Activated CD4-positive, alpha-beta T cell treated with anti-CD3 and anti-CD28 coated beads for 36 hours (primary cell): ENCODE data around the gene LSMEM2. TPM values are rescaled to one million over a fixed set of nuclear protein-coding genes. Genes with fewer than 3 reads are reported as not detected.

Source experiments
- ATAC-seq: fragments of 200-7000 bp; cut with Tn5 transposase; one replicate; pipeline ENCODE4 v1.10.0; 2021; ENCODE audit warnings: mild to moderate bottlenecking, moderate library complexity
- CTCF ChIA-PET: fragments of 350-600 bp; sonication (Branson Sonifier 250); formaldehyde crosslinking; loops from one replicate; lab custom pipeline; 2021; ENCODE audit warnings: antibody characterized with exemption; lab: Charles Lee
- POLR2A ChIA-PET: fragments of 350-600 bp; sonication (Branson Sonifier 250); formaldehyde crosslinking; loops from one replicate; lab custom pipeline; 2021; ENCODE audit warnings: antibody characterized with exemption, inconsistent platforms; lab: Charles Lee
- DNase-seq: peaks from one replicate; pipeline ENCODE4 v3.0.0-alpha.2; 2020
- H3K27ac Mint-ChIP-seq: one replicate; pipeline ENCODE4 v1.8.0; 2021; ENCODE audit warnings: mixed read lengths
- H3K27me3 Mint-ChIP-seq: one replicate; pipeline ENCODE4 v1.8.0; 2021; ENCODE audit warnings: mixed read lengths
- H3K36me3 Mint-ChIP-seq: one replicate; pipeline ENCODE4 v1.8.0; 2021; ENCODE audit warnings: low read depth, mixed read lengths
- H3K4me1 Mint-ChIP-seq: one replicate; pipeline ENCODE4 v1.8.0; 2021; ENCODE audit warnings: mixed read lengths
- H3K4me3 Mint-ChIP-seq: one replicate; pipeline ENCODE4 v1.8.0; 2021; ENCODE audit warnings: mild to moderate bottlenecking, moderate library complexity, mixed read lengths
- H3K9me3 Mint-ChIP-seq: one replicate; pipeline ENCODE4 v1.8.0; 2021; ENCODE audit warnings: low read depth, mixed read lengths
- intact Hi-C, 2 experiments: fragments of 100-400 bp; cut with DNase I in 1 of 2; cut with micrococcal nuclease in 1 of 2; formaldehyde crosslinking; loops; one replicate each; pipeline versions ENCODE4 v1.14.2 to v1.15.1; 2022 to 2024; cut with DNase I, micrococcal nuclease
- total RNA-seq, 2 experiments: library from RNA; stranded (reverse); gene quantifications; one replicate each; pipeline ENCODE4 v1.2.3, GENCODE V29; 2021

The LSMEM2 gene
- total RNA-seq, 2 experiments from 2014 or later = not detected

DNA sequence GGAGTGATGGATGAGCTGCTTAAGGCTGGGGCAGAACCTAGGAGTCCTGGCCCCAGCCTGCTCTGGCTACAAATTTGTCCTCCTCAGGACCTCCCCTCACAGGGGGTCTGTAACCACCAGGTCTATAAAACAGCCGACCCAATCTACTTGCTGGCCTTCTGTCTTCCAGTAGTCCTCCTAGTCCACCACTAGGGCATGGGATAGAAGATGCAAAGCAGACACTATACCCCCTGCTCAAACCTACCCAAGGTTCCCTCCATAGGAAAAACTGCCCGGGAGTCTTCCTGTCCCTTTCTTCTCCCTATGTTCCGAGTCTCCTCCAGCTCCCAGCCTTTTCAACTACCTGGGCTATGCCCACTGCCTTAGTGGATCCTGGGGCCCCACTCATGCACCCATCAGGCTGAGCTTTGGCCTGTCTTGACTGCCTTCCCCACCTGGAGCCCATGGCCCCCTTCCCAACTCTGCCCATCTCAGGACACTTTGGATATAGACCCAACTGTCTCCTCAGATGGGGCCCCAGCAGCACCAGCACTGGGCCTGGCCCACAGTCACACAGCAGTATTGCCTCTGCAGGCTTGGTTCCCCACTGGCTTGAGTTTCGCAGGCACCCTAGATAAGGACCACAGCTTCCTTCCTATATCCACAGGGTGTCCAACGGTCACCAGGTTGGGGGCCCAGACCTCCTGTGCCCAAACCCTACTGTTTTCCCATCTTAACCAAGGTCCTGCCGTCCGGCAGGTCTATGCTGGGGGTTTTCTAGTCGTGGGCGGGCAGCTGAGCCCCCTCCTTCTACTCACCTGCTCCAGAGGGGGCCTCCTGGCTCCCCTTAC, 19.2 kb downstream of the LSMEM2 start:
- CTCF ChIA-PET = interaction anchor here (0.6 to 1.9 kb wide), 7 partner anchors 26 to 156 kb away, joined by 3 to 16 read pairs (median 4); partner anchors contain the start of genes CYB561D2, GNAI2, NPRL2 and RASSF1
- peak overlapping the region; percentile 70 for H3K27ac Mint-ChIP-seq
- POLR2A ChIA-PET = interaction anchor here (0.6 to 1.6 kb wide), 2 partner anchors 38 to 70 kb away, joined by 10 to 11 read pairs; no protein-coding TSS in a partner anchor
- H3K36me3 Mint-ChIP-seq = no peaks in the 10 kb centered on the region
- H3K9me3 Mint-ChIP-seq = no peaks in the 10 kb centered on the region
- H3K4me1 Mint-ChIP-seq = peaks cover 13% of the 10 kb centered on the region
- ATAC-seq (no peak), DNase-seq (no peak)
- H3K4me3 Mint-ChIP-seq = peak overlapping the region; percentile 97
- intact Hi-C loops = loop anchor here (2.0 to 10.0 kb wide), 9 partner anchors 51 to 1759 kb away; partner anchors contain the start of genes DUSP7 (in 1 of the 2), GMPPB (in 1 of the 2), MANF (in 1 of the 2) and MAPKAPK3 (in 1 of the 2)
- no peaks in the 10 kb centered on the region for H3K27me3 Mint-ChIP-seq

DNA sequence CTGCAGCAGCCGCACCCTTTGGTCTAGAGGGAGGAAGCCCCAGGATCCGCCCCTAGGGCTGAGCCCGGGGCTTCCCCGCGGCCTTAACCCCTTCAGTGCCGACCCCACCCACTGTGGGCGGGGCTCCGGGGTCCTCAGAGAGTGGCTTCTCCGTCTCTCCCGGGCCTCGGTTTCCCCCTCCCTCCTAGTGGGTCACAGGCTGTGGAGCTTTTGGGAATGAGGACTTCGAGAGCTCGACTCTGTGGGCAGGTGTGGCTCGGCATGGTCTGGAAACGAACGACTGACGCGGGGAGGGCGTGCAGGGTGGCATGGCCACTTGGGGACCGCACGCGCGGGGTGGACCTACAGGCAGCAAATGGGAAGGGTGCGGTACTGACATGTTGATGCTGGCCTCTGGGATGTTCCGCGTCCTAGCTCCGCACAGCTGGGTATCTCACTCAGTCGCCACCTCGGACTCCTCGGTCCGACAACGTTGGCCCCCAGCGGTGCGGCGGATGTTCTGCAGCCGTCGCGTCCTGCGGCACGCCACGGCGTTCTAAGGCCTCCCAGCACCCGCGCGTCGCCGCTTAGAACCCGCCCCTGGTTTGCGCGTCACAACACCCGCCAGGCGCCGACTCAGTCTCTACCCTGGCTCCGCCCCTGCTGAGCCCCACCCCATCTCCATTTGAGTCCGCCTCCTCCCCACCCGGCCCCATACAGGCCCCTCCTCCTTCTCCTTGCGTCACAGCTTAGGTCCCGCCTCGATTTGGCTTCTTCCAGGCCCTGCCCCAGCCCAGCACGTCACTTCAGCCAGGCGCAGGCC, 20.1 kb downstream of the LSMEM2 start, which contains the start of the genes HYAL3 and NAA80:
Gene HYAL3 (minus strand): TSS at position 570 of the 802 bp plus-strand sequence. CDS start 3,803 bp downstream, outside the sequence.
Gene NAA80 (minus strand): TSS at position 570 of the 802 bp plus-strand sequence. CDS start 1,942 bp downstream, outside the sequence.
- ChIA-PET POLR2A (interaction anchor here (0.6 to 1.6 kb wide), 11 partner anchors 20 to 559 kb away, joined by 3 to 11 read pairs (median 3); partner anchors contain the start of genes GNAI2, HYAL2, NPRL2 and RASSF1), CTCF (interaction anchor here (0.5 to 1.9 kb wide), 18 partner anchors 20 to 341 kb away, joined by 3 to 16 read pairs (median 3); partner anchors contain the start of genes CYB561D2, GNAI2, NPRL2 and RASSF1)
- H3K27me3 Mint-ChIP-seq = no peaks in the 10 kb centered on the region

GRCh38 chr3:50299638-50299928, 20.7 kb downstream of the LSMEM2 start:
- DNase-seq = no peak
- H3K27me3 Mint-ChIP-seq = no peaks in the 10 kb centered on the region
- peak overlapping the region; percentile 97 for H3K4me3 Mint-ChIP-seq
- CTCF ChIA-PET = interaction anchor here (0.5 to 1.9 kb wide), 15 partner anchors 20 to 342 kb away, joined by 3 to 16 read pairs (median 4); partner anchors contain the start of genes GNAI2 and TUSC2
- POLR2A ChIA-PET = interaction anchor here (0.5 to 1.6 kb wide), 11 partner anchors 20 to 939 kb away, joined by 3 to 10 read pairs (median 3); partner anchors contain the start of genes CACNA2D2, GNAI2, HYAL2 and NPRL2
- intact Hi-C loops = loop anchor here (1.0 to 10.0 kb wide), 19 partner anchors 22 to 1757 kb away; partner anchors contain the start of genes TMEM115 (in 2 of the 2), CYB561D2 (in 1 of the 2), DUSP7 (in 1 of the 2) and GMPPB (in 1 of the 2)
- H3K36me3 Mint-ChIP-seq = no peaks in the 10 kb centered on the region
- no peak for ATAC-seq
- H3K9me3 Mint-ChIP-seq = no peaks in the 10 kb centered on the region
- H3K27ac Mint-ChIP-seq = peak overlapping the region; percentile 90
- H3K4me1 Mint-ChIP-seq = peaks cover 15% of the 10 kb centered on the region

More for the DNA sequence above, 20.1 kb downstream of the LSMEM2 start, which contains the start of the genes HYAL3 and NAA80:
- ATAC-seq (peak; percentile 89), DNase-seq (peak; percentile 100)
- H3K9me3 Mint-ChIP-seq = no peaks in the 10 kb centered on the region
- no peaks in the 10 kb centered on the region for H3K36me3 Mint-ChIP-seq
- peak within 1 kb of the TSS; percentile 96 for H3K27ac Mint-ChIP-seq
- H3K4me1 Mint-ChIP-seq = peaks cover 13% of the 10 kb centered on the region
- H3K4me3 Mint-ChIP-seq = peak within 1 kb of the TSS; percentile 97
- intact Hi-C loops = loop anchor here (1.0 to 10.0 kb wide), 19 partner anchors 22 to 1758 kb away; partner anchors contain the start of genes TMEM115 (in 2 of the 2), CYB561D2 (in 1 of the 2), DUSP7 (in 1 of the 2) and GMPPB (in 1 of the 2)

- CTCF ChIA-PET = interaction anchor here (0.5 to 1.9 kb wide), 13 partner anchors 8 to 342 kb away, joined by 3 to 16 read pairs (median 4); partner anchors contain the start of genes IFRD2 and TUSC2
- H3K36me3 Mint-ChIP-seq = no peaks in the 10 kb centered on the region
- H3K9me3 Mint-ChIP-seq = no peaks in the 10 kb centered on the region
- DNase-seq (peak; percentile 40), ATAC-seq (peak; percentile 14)
- H3K27me3 Mint-ChIP-seq = no peaks in the 10 kb centered on the region
- H3K4me3 Mint-ChIP-seq = peak overlapping the region; percentile 97
- peak overlapping the region; percentile 90 for H3K27ac Mint-ChIP-seq
- intact Hi-C loops = loop anchor here (1.0 to 10.0 kb wide), 19 partner anchors 21 to 1757 kb away; partner anchors contain the start of genes TMEM115 (in 2 of the 2), CYB561D2 (in 1 of the 2), DUSP7 (in 1 of the 2) and GMPPB (in 1 of the 2)
- peaks cover 19% of the 10 kb centered on the region for H3K4me1 Mint-ChIP-seq
- POLR2A ChIA-PET = interaction anchor here (0.5 to 1.6 kb wide), 11 partner anchors 21 to 939 kb away, joined by 3 to 10 read pairs (median 3); partner anchors contain the start of genes CACNA2D2, GNAI2, HYAL2 and NPRL2
Measured at GRCh38 chr3:50299929-50300680, 21.2 kb downstream of the LSMEM2 start.

DNA sequence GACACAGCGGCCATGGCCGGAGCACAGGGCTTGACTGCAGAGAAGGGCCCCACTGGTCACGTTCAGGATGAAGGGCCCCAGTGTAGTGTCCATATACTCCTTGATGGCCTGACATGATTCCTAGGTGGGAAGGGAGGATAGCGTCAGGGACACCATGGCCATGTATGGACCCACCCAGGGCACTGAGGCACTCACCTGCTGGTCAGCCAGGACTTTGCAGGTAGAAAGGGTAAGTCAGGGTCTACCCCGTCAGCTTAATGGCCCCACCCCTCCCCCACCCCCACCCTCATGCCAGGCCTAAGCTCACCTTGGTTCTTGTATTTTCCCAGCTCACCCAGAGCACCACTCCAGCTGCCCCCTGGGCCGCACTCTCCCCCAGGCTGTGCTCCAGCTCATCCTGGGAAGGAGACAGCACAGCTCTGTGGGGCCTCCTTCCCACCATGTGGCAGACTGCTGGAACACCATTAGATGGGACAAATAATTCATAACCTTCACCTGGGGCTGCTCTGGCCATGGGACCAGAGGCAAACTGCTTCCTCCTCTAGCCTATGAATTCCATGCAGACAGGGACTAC, 21.9 kb downstream of the LSMEM2 start:
- no peak for ATAC-seq
- Mint-ChIP-seq H3K4me3 (peak overlapping the region; percentile 97), H3K36me3 (no peaks in the 10 kb centered on the region), H3K27me3 (no peaks in the 10 kb centered on the region), H3K4me1 (peaks cover 19% of the 10 kb centered on the region), H3K9me3 (no peaks in the 10 kb centered on the region), H3K27ac (peak overlapping the region; percentile 90)
- POLR2A ChIA-PET = no interaction called here
- DNase-seq = no peak
- intact Hi-C loops = no loop called here
- CTCF ChIA-PET = interaction anchor here (0.6 to 1.8 kb wide), 3 partner anchors 8 to 54 kb away, joined by 4 to 15 read pairs (median 4); partner anchors contain the start of gene IFRD2

DNA sequence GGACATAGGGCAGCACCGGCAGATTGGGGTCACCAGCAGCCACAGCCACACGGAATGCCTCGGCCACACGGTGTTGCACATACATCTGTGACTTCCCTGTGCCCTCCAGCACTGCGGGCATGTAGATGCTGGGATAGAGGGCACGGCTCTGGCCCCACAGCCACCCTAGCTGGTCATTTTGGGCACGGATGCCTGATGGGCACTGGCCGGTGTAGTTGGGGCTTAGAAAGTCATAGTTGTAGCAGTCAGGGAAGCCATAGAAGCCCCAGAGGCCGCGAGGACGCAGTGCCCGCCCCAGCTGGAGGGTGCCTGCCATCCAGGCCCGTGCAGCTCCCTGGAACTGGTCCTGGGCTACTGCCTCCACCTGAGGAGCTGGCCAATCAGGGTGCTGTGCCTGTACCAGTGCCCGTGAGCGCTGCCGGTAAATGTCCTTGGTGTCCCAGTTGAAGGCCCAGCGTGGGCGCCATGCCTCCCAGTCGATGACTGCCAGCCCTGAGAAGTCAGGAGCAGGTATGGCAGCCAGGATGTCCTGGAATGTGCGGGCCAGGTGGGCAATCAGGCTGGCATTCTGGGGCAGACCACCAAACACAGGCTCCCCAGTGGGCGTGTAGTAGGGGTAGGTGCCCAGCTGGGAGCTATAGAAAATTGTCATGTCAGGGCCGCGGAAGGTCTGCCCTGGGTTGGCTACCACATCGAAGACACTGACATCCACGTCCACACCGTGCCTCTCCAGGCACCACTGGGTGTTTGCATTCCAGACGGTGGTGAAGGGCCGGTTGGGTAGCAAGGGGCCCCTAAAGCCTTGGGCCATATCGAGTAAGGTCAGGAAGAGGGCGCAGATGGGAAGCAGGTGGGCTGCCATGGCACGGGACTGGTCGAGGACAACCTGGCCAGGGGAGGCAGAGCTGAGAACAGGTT, 23.5 kb downstream of the LSMEM2 start:
- Mint-ChIP-seq H3K4me3 (no peak overlapping the region), H3K9me3 (no peaks in the 10 kb centered on the region), H3K27me3 (no peaks in the 10 kb centered on the region), H3K4me1 (peaks cover 19% of the 10 kb centered on the region), H3K36me3 (no peaks in the 10 kb centered on the region), H3K27ac (no peak overlapping the region)
- DNase-seq = no peak
- ATAC-seq = no peak
- intact Hi-C loops = no loop called here
- CTCF ChIA-PET = interaction anchor here (0.9 kb wide), 1 partner anchor 12 kb away, joined by 4 read pairs; no protein-coding TSS in a partner anchor
- POLR2A ChIA-PET = no interaction called here

- H3K36me3 Mint-ChIP-seq = no peaks in the 10 kb centered on the region
- no peaks in the 10 kb centered on the region for H3K27me3 Mint-ChIP-seq
- H3K27ac Mint-ChIP-seq = no peak within 1 kb of the TSS
- CTCF ChIA-PET = interaction anchor here (0.9 kb wide), 1 partner anchor 11 kb away, joined by 4 read pairs; no protein-coding TSS in a partner anchor
- POLR2A ChIA-PET = no interaction called here
- no peak for DNase-seq
- no peak for ATAC-seq
- H3K4me1 Mint-ChIP-seq = peaks cover 15% of the 10 kb centered on the region
- H3K9me3 Mint-ChIP-seq = no peaks in the 10 kb centered on the region
- H3K4me3 Mint-ChIP-seq = no peak within 1 kb of the TSS
- intact Hi-C loops = no loop called here
Measured at GRCh38 chr3:50303013-50303815, 24.3 kb downstream of the LSMEM2 start, which contains the start of gene HYAL1. Gene HYAL1, minus strand, starts transcription at chr3:50303574. Its CDS starts 618 bp downstream, at chr3:50302956.

DNA sequence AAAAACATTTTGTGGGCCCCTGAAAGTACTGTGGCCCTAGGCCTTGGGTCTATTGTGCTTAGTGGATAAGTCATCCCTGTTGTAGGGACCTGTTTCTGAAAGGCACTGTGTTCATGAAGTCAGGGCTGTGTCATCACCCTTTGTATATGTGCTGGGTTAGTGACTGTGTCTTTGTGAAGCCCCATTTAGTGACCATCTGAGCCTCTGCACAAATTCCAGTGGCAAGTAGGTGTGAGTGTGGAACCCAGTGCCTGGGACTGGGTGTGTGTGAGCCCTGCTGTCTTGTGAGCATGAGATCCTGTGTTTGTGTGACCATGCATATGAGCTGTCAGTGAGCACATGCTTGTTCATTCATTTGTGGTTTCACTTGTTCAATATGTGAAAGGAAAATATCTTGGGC, 25.7 kb downstream of the LSMEM2 start:
- ATAC-seq (peak; percentile 64), DNase-seq (no peak)
- Mint-ChIP-seq H3K4me3 (no peak overlapping the region), H3K36me3 (peaks cover 5% of the 10 kb centered on the region), H3K27ac (no peak overlapping the region), H3K4me1 (peaks cover 14% of the 10 kb centered on the region), H3K27me3 (no peaks in the 10 kb centered on the region), H3K9me3 (no peaks in the 10 kb centered on the region)
- ChIA-PET POLR2A (interaction anchor here (0.7 to 0.8 kb wide), 3 partner anchors 11 to 277 kb away, joined by 3 to 5 read pairs (median 3); no protein-coding TSS in a partner anchor), CTCF (interaction anchor here (1.5 kb wide), 1 partner anchor 9 kb away, joined by 4 read pairs; no protein-coding TSS in a partner anchor)
- intact Hi-C loops = no loop called here
